Ishikawa (cell line): ENCODE results near the gene PPP1R11.

Source experiments
- CEBPB ChIP-seq: IDR thresholded peaks from 2 replicates; pipeline ENCODE4 v1.6.1; 2012
- CREB1 ChIP-seq: IDR thresholded peaks from 2 replicates; pipeline ENCODE4 v1.6.1; 2012; ENCODE audit warnings: low read depth
- EGR1 ChIP-seq: IDR thresholded peaks from 2 replicates; pipeline ENCODE4 v1.6.1; 2012
- EP300 ChIP-seq: IDR thresholded peaks from 2 replicates; pipeline ENCODE4 v1.6.1; 2012; ENCODE audit warnings: borderline replicate concordance
- RAD21 ChIP-seq: IDR thresholded peaks from 2 replicates; pipeline ENCODE4 v1.6.1; 2012; ENCODE audit warnings: low read depth
- TAF1 ChIP-seq: IDR thresholded peaks from 2 replicates; pipeline ENCODE4 v1.6.1; 2012; ENCODE audit warnings: low read depth, mild to moderate bottlenecking
- TF ChIP-seq, protein P1 (sequence below): IDR thresholded peaks from 2 replicates; pipeline ENCODE4 v1.6.1; 2012; ENCODE audit warnings: low read depth, mild to moderate bottlenecking

DNA sequence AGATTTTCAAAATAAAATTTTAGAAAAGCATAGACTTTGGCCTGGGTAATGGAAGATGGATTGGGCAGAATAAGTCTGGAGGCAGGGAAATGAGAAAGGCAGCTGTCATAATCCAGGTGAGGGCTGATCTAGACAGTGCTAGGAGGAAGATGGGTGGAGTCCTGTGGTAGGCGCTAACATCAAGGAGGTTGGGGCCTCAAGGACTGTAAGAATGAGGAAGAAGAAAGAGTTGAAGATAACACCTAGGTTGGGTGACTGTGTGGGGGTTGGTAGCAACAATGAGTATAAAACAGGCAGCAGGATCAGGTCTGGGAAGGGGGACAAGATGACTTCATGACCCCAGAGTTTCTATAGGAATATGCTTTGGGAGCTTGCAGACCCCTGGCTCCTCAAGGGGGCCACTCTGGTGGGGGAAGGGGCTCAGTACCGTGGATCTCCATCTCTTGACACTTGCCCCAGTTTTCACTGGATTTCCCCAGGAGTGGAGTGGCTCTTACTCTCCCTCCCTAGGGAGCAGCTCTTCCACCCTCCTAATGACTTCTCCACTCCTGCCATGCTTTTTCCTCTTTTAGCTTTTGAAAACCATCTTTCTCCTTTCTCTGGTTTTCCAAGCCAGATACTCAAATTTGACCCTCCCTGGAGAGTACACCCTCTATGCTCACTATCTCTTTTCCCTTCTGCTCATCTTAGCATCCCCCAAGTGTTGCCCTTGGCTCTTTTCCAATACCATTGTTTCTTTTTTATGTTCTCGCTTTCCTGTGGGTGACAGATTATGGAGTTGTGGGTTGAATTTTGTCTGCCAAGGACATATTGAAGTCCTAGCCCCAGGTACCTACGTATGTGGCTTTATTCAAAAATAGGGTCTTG is 31.1 kb downstream of the PPP1R11 start:
- TF ChIP-seq CEBPB, result no peak
- TF ChIP-seq RAD21, result no peak
- TF ChIP-seq, protein P1, sequence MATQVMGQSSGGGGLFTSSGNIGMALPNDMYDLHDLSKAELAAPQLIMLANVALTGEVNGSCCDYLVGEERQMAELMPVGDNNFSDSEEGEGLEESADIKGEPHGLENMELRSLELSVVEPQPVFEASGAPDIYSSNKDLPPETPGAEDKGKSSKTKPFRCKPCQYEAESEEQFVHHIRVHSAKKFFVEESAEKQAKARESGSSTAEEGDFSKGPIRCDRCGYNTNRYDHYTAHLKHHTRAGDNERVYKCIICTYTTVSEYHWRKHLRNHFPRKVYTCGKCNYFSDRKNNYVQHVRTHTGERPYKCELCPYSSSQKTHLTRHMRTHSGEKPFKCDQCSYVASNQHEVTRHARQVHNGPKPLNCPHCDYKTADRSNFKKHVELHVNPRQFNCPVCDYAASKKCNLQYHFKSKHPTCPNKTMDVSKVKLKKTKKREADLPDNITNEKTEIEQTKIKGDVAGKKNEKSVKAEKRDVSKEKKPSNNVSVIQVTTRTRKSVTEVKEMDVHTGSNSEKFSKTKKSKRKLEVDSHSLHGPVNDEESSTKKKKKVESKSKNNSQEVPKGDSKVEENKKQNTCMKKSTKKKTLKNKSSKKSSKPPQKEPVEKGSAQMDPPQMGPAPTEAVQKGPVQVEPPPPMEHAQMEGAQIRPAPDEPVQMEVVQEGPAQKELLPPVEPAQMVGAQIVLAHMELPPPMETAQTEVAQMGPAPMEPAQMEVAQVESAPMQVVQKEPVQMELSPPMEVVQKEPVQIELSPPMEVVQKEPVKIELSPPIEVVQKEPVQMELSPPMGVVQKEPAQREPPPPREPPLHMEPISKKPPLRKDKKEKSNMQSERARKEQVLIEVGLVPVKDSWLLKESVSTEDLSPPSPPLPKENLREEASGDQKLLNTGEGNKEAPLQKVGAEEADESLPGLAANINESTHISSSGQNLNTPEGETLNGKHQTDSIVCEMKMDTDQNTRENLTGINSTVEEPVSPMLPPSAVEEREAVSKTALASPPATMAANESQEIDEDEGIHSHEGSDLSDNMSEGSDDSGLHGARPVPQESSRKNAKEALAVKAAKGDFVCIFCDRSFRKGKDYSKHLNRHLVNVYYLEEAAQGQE, result no peak
- no peak for TF ChIP-seq TAF1
- TF ChIP-seq EGR1, result no peak
- no peak for TF ChIP-seq CREB1
- no peak for TF ChIP-seq EP300
